Ascending aorta (tissue), 2 donors: ENCODE results near the gene GLTP. TPM values are rescaled to one million over a fixed set of nuclear protein-coding genes. Genes with fewer than 3 reads are reported as not detected.
A peak's percentile ranks its signal among the peaks of the same experiment; 100 is the strongest.

Experiments used
- DNase-seq, 2 donors: peaks; one replicate each; pipeline ENCODE4 v3.0.0-alpha.2; 2019; ENCODE audit warnings: low spot score in 2 of 2
- H3K27ac ChIP-seq, 2 donors: fragments of 200-600 bp; sonication (generic); one replicate each; pipeline ENCODE4 v1.5.1; 2016 to 2017; ENCODE audit warnings: mild to moderate bottlenecking in 1 of 2
- H3K27me3 ChIP-seq: fragments of 200-600 bp; sonication (generic); one replicate; pipeline ENCODE4 v1.5.1; 2017
- H3K36me3 ChIP-seq, 2 donors: fragments of 200-600 bp; sonication (generic); one replicate each; pipeline ENCODE4 v1.5.1; 2016
- H3K4me1 ChIP-seq, 2 donors: fragments of 200-600 bp; sonication (generic); one replicate each; pipeline ENCODE4 v1.5.1; 2016 to 2017; ENCODE audit warnings: mild to moderate bottlenecking in 1 of 2
- H3K4me3 ChIP-seq, 2 donors: fragments of 200-600 bp; sonication (generic); one replicate each; pipeline ENCODE4 v1.5.1; 2016 to 2017; ENCODE audit warnings: mild to moderate bottlenecking in 1 of 2
- H3K9me3 ChIP-seq, 2 donors: fragments of 200-600 bp; sonication (generic); one replicate each; pipeline ENCODE4 v1.5.1; 2016
- intact Hi-C: fragments of 100-400 bp; cut with DNase I; formaldehyde crosslinking; loops from one replicate; pipeline ENCODE4 v1.15.1; 2023
- total RNA-seq: library from RNA; depleted of rRNA; stranded (reverse); fragments of >200 nt; gene quantifications from one replicate; pipeline ENCODE4 v1.1.0, GENCODE V29; 2016
- TF ChIP-seq, protein P1 (sequence below), 3 experiments: fragments of 200-600 bp in 2 of 3; fragments of 450-650 bp in 1 of 3; sonication (generic) in 2 of 3; IDR thresholded peaks; one replicate each; pipeline ENCODE4 v1.5.1; 2016 to 2019; ENCODE audit warnings: antibody characterized with exemption in 3 of 3, mild to moderate bottlenecking in 1 of 3, moderate library complexity in 1 of 3

Gene GLTP
- total RNA-seq, 1 donor from 2014 or later = 105 TPM

DNA sequence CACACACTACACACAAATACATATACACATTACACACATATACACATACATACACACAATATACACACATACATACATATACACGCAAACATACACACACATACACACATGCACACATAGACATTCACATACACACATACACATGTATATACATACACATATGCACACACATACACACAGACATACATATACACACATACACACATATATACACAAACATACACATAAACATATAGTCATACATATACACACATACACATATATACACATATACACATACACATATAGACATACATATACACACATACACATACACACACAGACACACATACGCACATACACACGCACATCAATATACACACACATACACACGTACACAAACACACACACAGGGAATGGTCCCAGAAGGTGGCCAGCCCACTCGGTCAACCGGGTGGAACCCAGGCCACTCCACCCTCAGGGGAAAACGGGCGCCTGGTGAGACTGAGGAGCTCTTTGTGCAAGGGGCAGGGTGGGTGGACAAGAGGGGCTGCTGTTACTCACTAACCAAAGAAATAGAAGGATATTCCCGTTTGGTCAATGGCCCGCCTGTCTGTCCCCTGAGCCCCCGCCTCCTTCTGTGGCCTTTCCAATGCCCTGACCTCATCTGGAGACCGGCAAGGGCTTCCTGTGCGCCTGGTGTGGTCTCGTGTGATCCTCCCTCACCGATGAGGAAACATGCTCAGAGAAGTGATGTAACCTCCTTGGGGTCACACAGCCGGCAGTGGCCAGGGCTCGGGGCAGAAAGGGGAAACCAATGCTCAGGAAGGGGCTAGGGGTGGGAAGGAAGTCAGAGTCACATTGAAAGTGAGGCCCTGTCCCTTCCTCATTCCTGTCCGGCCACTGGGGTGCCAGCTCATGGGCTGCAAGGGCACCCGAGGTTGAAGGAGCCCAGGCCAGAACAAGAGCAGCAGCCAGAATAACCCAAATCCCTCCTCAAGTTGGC lies 52.5 kb downstream of the GLTP start:
- Histone ChIP-seq H3K27ac (peak overlapping the region in 1 of 2 donors; percentile 26), H3K9me3 (no peaks in the 10 kb centered on the region), H3K36me3 (no peaks in the 10 kb centered on the region), H3K4me3 (no peak overlapping the region), H3K4me1 (peaks cover 0 to 3% of the 10 kb centered on the region in 2 donors), H3K27me3 (peaks cover 4% of the 10 kb centered on the region)
- DNase-seq = peak; percentile 57 to 79
- intact Hi-C loops = no loop called here
- TF ChIP-seq, protein P1, sequence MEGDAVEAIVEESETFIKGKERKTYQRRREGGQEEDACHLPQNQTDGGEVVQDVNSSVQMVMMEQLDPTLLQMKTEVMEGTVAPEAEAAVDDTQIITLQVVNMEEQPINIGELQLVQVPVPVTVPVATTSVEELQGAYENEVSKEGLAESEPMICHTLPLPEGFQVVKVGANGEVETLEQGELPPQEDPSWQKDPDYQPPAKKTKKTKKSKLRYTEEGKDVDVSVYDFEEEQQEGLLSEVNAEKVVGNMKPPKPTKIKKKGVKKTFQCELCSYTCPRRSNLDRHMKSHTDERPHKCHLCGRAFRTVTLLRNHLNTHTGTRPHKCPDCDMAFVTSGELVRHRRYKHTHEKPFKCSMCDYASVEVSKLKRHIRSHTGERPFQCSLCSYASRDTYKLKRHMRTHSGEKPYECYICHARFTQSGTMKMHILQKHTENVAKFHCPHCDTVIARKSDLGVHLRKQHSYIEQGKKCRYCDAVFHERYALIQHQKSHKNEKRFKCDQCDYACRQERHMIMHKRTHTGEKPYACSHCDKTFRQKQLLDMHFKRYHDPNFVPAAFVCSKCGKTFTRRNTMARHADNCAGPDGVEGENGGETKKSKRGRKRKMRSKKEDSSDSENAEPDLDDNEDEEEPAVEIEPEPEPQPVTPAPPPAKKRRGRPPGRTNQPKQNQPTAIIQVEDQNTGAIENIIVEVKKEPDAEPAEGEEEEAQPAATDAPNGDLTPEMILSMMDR (IDR thresholded peaks at IDR 0.05) = no peak

DNA sequence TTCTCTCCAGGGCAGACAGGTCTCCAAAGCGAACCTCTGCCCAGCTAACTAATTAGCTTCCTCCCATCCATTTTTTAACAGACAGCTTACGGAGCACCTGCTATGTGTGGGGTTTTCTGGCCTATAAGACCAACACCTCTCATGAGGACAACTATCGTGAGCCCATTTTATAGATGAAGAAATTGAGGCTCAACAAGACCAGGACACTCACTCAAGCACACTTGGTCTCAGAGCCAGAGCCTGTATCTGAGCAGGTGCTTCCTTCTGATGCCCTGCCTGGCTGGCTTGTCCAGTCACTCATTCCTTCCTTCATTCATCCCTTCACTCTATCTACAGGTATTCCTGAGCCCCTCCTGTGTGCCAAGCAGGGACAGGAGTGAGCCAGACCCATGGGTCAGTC lies 53.3 kb downstream of the GLTP start:
- DNase-seq = no peak
- intact Hi-C loops = no loop called here
- Histone ChIP-seq H3K4me1 (peaks cover 0 to 8% of the 10 kb centered on the region in 2 donors), H3K36me3 (no peaks in the 10 kb centered on the region), H3K27ac (no peak overlapping the region), H3K4me3 (no peak overlapping the region), H3K9me3 (no peaks in the 10 kb centered on the region), H3K27me3 (peaks cover 1% of the 10 kb centered on the region)
- TF ChIP-seq, protein P1 (IDR thresholded peaks at IDR 0.05) = no peak

DNA sequence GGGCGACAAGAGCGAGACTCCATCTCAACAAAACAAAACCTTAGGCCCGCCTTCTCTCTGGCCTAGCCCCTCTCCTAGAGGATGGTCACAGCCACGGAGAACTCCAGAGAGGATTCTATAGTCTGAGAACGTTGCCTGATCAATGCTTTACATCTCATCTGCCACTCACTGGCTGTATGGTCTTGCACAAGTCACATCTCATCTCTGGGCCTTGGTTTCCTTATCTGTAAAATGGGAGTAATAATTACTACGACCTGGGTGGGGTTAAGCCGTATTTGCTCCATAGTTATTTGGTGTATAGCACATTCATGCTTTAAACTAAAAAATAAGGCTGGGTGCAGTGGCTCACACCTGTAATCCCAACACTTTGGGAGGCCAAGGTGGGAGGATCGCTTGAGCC lies 55.6 kb downstream of the GLTP start:
- TF ChIP-seq, protein P1 (IDR thresholded peaks at IDR 0.05) = no peak
- no peak overlapping the region for H3K4me3 ChIP-seq
- intact Hi-C loops = no loop called here
- H3K27ac ChIP-seq = no peak overlapping the region
- H3K9me3 ChIP-seq = no peaks in the 10 kb centered on the region
- no peaks in the 10 kb centered on the region for H3K27me3 ChIP-seq
- DNase-seq = no peak
- peaks cover 0 to 9% of the 10 kb centered on the region in 2 donors for H3K4me1 ChIP-seq
- no peaks in the 10 kb centered on the region for H3K36me3 ChIP-seq

DNA sequence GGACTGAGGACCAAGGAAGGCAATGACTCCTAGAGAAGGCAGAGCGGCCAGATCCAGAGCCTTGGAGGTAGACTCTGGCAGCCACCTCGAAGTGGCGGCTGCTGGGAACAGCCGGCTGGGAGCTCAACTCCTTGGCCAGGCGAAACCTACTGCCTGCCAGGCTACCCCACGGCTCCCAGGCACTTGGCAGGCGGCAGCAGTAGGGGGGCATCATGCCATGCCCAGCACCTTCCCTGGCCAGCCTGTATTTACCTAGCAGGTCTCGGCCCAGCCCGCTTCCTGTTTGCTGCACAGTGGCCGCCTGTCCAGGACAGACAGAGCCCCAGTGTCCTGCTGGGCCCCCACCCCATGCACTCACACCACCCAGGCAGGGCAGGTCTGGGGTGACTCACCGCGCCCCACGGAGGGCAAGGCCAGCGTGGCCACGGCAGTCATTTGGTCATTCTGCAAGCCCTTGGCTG lies 57.4 kb downstream of the GLTP start:
- H3K4me1 ChIP-seq = peaks cover 0 to 9% of the 10 kb centered on the region in 2 donors
- peak overlapping the region in 1 of 2 donors; percentile 7 for H3K4me3 ChIP-seq
- DNase-seq = no peak
- TF ChIP-seq, protein P1 (IDR thresholded peaks at IDR 0.05) = no peak
- H3K27me3 ChIP-seq = no peaks in the 10 kb centered on the region
- H3K27ac ChIP-seq = no peak overlapping the region
- no peaks in the 10 kb centered on the region for H3K36me3 ChIP-seq
- H3K9me3 ChIP-seq = no peaks in the 10 kb centered on the region
- intact Hi-C loops = no loop called here

DNA sequence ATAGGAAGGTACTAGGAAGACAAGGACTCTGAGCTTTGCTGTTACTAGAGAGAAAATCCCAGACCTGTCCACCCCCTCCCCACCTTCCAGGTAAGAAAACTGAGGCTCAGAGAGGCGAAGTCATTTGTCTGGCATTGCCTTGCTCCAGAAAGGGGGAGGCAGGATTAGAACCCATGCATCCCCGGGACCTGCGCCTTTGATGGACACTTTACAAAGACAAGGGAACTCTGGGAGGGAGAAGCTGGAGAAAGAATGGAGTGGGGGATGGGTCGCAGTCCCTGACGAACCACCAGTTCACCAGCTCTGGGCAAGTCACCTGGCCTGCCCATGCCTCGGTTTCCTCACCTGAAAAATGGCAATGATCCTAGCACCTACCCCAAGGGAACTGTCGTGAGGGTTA lies 57.9 kb downstream of the GLTP start:
- TF ChIP-seq, protein P1 (IDR thresholded peaks at IDR 0.05) = no peak
- DNase-seq = no peak
- Histone ChIP-seq H3K36me3 (no peaks in the 10 kb centered on the region), H3K9me3 (no peaks in the 10 kb centered on the region), H3K27ac (no peak overlapping the region), H3K4me1 (peaks cover 0 to 9% of the 10 kb centered on the region in 2 donors), H3K4me3 (no peak overlapping the region), H3K27me3 (no peaks in the 10 kb centered on the region)
- intact Hi-C loops = no loop called here
